Suprapubic skin (tissue), 4 donors: ENCODE measurements around the gene SGCD.

Experiments used
- EP300 ChIP-seq: sonication (generic); formaldehyde crosslinking; IDR thresholded peaks from one replicate; pipeline ENCODE4 v1.6.1; 2017; ENCODE audit warnings: antibody characterized with exemption
- POLR2A ChIP-seq, 2 donors: fragments of 450-650 bp; IDR thresholded peaks; one replicate each; pipeline ENCODE4 v1.6.1; 2017; ENCODE audit warnings: antibody characterized with exemption in 2 of 2, mild to moderate bottlenecking in 2 of 2, moderate library complexity in 2 of 2
- POLR2AphosphoS5 ChIP-seq, 3 donors: sonication (generic); formaldehyde crosslinking; IDR thresholded peaks; one replicate each; pipeline ENCODE4 v1.6.1; 2017; ENCODE audit warnings: antibody characterized with exemption in 3 of 3
- TF ChIP-seq, protein P1 (sequence below), 2 donors: fragments of 200-600 bp in 1 of 2; fragments of 450-650 bp in 1 of 2; sonication (generic) in 1 of 2; IDR thresholded peaks; one replicate each; pipeline ENCODE4 v1.5.1; 2016 to 2019; ENCODE audit warnings: antibody characterized with exemption in 2 of 2, mild to moderate bottlenecking in 1 of 2, moderate library complexity in 1 of 2

DNA sequence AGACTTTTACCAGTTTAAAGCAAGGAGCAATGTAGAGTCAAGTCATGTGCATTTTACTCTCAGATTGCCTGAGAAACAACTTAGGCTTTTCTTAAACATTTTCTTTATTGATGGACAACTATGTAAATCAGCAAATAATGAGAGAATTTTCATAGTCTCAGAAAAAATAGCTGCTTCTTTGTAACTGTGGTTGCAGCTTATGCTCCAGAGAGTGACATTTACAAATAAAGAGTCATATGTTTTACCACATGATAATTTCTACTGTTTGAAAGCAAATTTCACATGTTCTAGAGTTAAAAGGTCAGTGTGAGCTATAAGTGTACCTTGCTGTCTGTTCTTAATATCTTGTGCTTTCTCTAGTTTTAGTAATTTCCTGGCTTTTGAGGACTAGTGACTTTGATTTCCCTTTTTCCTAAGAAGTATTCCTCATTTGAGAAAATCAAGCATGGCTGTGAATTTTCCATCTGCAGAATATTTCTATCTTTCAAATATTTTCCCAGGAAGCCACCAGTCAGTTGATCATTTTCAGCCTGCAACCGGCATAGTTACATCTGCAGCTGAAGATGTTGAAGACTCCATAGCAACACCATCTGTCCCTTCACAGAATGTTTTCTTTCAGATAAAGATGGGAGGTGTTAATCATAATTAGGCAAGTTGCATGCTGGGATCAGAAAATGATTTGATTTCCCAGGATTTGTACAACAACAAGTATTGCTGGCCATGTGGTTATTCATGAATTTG lies 229.9 kb downstream of the SGCD start:
- TF ChIP-seq, protein P1, sequence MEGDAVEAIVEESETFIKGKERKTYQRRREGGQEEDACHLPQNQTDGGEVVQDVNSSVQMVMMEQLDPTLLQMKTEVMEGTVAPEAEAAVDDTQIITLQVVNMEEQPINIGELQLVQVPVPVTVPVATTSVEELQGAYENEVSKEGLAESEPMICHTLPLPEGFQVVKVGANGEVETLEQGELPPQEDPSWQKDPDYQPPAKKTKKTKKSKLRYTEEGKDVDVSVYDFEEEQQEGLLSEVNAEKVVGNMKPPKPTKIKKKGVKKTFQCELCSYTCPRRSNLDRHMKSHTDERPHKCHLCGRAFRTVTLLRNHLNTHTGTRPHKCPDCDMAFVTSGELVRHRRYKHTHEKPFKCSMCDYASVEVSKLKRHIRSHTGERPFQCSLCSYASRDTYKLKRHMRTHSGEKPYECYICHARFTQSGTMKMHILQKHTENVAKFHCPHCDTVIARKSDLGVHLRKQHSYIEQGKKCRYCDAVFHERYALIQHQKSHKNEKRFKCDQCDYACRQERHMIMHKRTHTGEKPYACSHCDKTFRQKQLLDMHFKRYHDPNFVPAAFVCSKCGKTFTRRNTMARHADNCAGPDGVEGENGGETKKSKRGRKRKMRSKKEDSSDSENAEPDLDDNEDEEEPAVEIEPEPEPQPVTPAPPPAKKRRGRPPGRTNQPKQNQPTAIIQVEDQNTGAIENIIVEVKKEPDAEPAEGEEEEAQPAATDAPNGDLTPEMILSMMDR (IDR thresholded peaks at IDR 0.05), result no peak
- TF ChIP-seq POLR2AphosphoS5 (IDR thresholded peaks at IDR 0.05), result no peak
- no peak for TF ChIP-seq POLR2A (IDR thresholded peaks at IDR 0.05)
- no peak for TF ChIP-seq EP300
